Caco-2 (cell line): ENCODE results near the gene ASTE1. TPM values are rescaled to one million over a fixed set of nuclear protein-coding genes. Genes with fewer than 3 reads are reported as not detected.

Source experiments
- BruUV-seq: library from RNA; stranded (reverse); fragments of 400-500 nt; replicated peaks from 2 replicates; lab custom pipeline; 2021; lab: Mats Ljungman, UMichigan
- CTCF ChIA-PET: fragments of 300-600 bp; sonication (Branson Sonifier 250); formaldehyde crosslinking; loops from one replicate; lab custom pipeline; 2022; ENCODE audit warnings: antibody characterized with exemption; lab: Charles Lee
- POLR2A ChIA-PET: fragments of 300-600 bp; sonication (Branson Sonifier 250); formaldehyde crosslinking; loops from one replicate; lab custom pipeline; 2022; ENCODE audit warnings: antibody characterized with exemption; lab: Charles Lee
- DNase-seq, 2 experiments: peaks; one replicate each; pipeline versions ENCODE4 v3.0.0 to v3.0.0-alpha.2; 2020 to 2022
- H3K27me3 ChIP-seq: replicated peaks from 2 replicates; pipeline ENCODE4 v1.6.0; 2011; ENCODE audit warnings: low read length; ENCODE audit not compliant: control insufficient read depth, insufficient read depth
- H3K36me3 ChIP-seq: 2 replicates; pipeline ENCODE4 v1.5.1; 2011; ENCODE audit warnings: low read length; ENCODE audit not compliant: control insufficient read depth, insufficient read depth
- H3K4me1 ChIP-seq: fragments of 250-450 bp; sonication (Bioruptor Pico); 2 replicates; pipeline ENCODE4 v1.5.1; 2020; ENCODE audit warnings: mild to moderate bottlenecking
- H3K4me3 ChIP-seq: 2 replicates; pipeline ENCODE4 v1.5.1; 2011; ENCODE audit warnings: low read depth, mild to moderate bottlenecking, control low read depth, low read length
- H3K9me3 ChIP-seq: fragments of 250-450 bp; sonication (Bioruptor Pico); 2 replicates; pipeline ENCODE4 v1.5.1; 2020; ENCODE audit warnings: mild to moderate bottlenecking, moderate library complexity
- H3K27ac Mint-ChIP-seq: one replicate; pipeline ENCODE4 v1.8.0; 2022; ENCODE audit warnings: mixed read lengths; ENCODE audit not compliant: unreplicated experiment
- H3K27me3 Mint-ChIP-seq: one replicate; pipeline ENCODE4 v1.8.0; 2022; ENCODE audit warnings: mixed read lengths; ENCODE audit not compliant: insufficient read depth, unreplicated experiment
- H3K36me3 Mint-ChIP-seq: one replicate; pipeline ENCODE4 v1.8.0; 2022; ENCODE audit warnings: mild to moderate bottlenecking, mixed read lengths; ENCODE audit not compliant: insufficient read depth, unreplicated experiment
- H3K4me1 Mint-ChIP-seq: one replicate; pipeline ENCODE4 v1.8.0; 2022; ENCODE audit warnings: low read depth, mixed read lengths; ENCODE audit not compliant: unreplicated experiment
- H3K4me3 Mint-ChIP-seq: one replicate; pipeline ENCODE4 v1.8.0; 2022; ENCODE audit warnings: mild to moderate bottlenecking, moderate library complexity, mixed read lengths; ENCODE audit not compliant: unreplicated experiment
- H3K9me3 Mint-ChIP-seq: one replicate; pipeline ENCODE4 v1.8.0; 2022; ENCODE audit warnings: mixed read lengths; ENCODE audit not compliant: unreplicated experiment
- intact Hi-C: fragments of 100-400 bp; cut with micrococcal nuclease; formaldehyde crosslinking; loops from one replicate; pipeline ENCODE4 v1.10.0; 2022; ENCODE audit not compliant: unreplicated experiment
- total RNA-seq: library from RNA; stranded (reverse); gene quantifications from 2 replicates; pipeline ENCODE4 v1.2.3, GENCODE V29; 2022
- TF ChIP-seq, protein P1 (sequence below), 2 experiments: fragments of 200-600 bp in 1 of 2; IDR thresholded peaks; 1 replicate in 1 of 2; 2 replicates in 1 of 2; pipeline versions ENCODE4 v1.5.1 to v1.8.0; 2011 to 2022; ENCODE audit warnings: antibody characterized with exemption in 1 of 2, control low read depth in 1 of 2, inconsistent platforms in 1 of 2, low read depth in 1 of 2, low read length in 1 of 2, mild to moderate bottlenecking in 1 of 2, moderate library complexity in 1 of 2; ENCODE audit not compliant: insufficient read depth in 1 of 2, severe bottlenecking in 1 of 2, unreplicated experiment in 1 of 2

ASTE1 gene
- total RNA-seq, 1 experiment from 2014 or later, result 11.0 TPM

DNA sequence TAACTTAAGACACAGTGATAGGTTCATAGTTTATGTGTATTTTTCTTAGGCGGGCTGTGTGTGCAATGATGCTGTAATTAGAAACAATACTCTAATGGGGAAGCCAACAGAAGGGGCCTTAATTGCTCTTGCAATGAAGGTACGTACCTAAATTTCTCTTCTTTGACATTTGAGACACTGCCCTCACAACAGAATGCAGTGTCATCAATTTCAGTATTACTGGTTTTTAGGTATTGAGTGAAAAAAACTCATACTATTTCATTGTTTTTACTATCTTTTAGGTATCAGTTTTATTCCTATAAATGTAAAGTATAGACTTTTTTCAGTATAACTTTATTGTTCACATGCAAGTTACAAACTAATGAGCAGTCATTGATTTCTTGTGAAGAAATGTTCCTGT is 59.3 kb downstream of the ASTE1 start:
- POLR2A ChIA-PET, result interaction anchor here (0.6 kb wide), 1 partner anchor 73 kb away, joined by 3 read pairs; the partner anchor contains the start of gene ATP2C1
- no peak for DNase-seq
- Histone ChIP-seq H3K36me3 (no peaks in the 10 kb centered on the region), H3K9me3 (no peaks in the 10 kb centered on the region), H3K4me1 (peaks cover 56% of the 10 kb centered on the region), H3K4me3 (no peak overlapping the region), H3K27me3 (no peaks in the 10 kb centered on the region)
- Mint-ChIP-seq H3K4me1 (peaks cover 32% of the 10 kb centered on the region), H3K9me3 (no peaks in the 10 kb centered on the region), H3K4me3 (no peak overlapping the region), H3K27me3 (no peaks in the 10 kb centered on the region), H3K36me3 (peaks cover 32% of the 10 kb centered on the region), H3K27ac (peak overlapping the region; percentile 83)
- CTCF ChIA-PET, result no interaction called here
- intact Hi-C loops, result loop anchor here (5.0 kb wide), 1 partner anchor 50 kb away; no protein-coding TSS in a partner anchor
- BruUV-seq, result no TSS peak
- TF ChIP-seq, protein P1, sequence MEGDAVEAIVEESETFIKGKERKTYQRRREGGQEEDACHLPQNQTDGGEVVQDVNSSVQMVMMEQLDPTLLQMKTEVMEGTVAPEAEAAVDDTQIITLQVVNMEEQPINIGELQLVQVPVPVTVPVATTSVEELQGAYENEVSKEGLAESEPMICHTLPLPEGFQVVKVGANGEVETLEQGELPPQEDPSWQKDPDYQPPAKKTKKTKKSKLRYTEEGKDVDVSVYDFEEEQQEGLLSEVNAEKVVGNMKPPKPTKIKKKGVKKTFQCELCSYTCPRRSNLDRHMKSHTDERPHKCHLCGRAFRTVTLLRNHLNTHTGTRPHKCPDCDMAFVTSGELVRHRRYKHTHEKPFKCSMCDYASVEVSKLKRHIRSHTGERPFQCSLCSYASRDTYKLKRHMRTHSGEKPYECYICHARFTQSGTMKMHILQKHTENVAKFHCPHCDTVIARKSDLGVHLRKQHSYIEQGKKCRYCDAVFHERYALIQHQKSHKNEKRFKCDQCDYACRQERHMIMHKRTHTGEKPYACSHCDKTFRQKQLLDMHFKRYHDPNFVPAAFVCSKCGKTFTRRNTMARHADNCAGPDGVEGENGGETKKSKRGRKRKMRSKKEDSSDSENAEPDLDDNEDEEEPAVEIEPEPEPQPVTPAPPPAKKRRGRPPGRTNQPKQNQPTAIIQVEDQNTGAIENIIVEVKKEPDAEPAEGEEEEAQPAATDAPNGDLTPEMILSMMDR (IDR thresholded peaks at IDR 0.05; ENCODE audit: insufficient read depth in 1 of 2, low read depth in 1 of 2, low read length in 1 of 2, severe bottlenecking in 1 of 2, unreplicated experiment in 1 of 2), result no peak

DNA sequence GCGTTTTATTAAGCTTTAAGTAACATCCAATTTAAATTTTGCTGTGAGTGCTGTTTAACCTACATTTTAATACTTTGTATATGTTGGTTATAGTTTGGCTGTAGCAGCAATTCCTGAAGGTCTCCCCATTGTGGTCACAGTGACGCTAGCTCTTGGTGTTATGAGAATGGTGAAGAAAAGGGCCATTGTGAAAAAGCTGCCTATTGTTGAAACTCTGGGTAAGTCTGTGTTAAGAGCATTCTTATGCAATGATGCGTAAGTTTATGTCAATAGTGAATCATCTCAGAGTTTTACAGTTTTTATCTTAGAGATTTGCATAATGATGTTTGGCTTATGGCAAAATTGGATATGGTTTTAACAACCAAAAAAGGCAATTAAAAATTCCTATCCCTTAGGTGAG is 62.7 kb downstream of the ASTE1 start:
- Mint-ChIP-seq H3K9me3 (no peaks in the 10 kb centered on the region), H3K27me3 (no peaks in the 10 kb centered on the region), H3K4me3 (no peak overlapping the region), H3K36me3 (peaks cover 31% of the 10 kb centered on the region), H3K4me1 (peaks cover 26% of the 10 kb centered on the region), H3K27ac (peak overlapping the region; percentile 72)
- POLR2A ChIA-PET, result no interaction called here
- H3K27me3 ChIP-seq, result no peaks in the 10 kb centered on the region
- H3K4me1 ChIP-seq, result peaks cover 39% of the 10 kb centered on the region
- no peaks in the 10 kb centered on the region for H3K36me3 ChIP-seq
- intact Hi-C loops, result no loop called here
- no peak overlapping the region for H3K4me3 ChIP-seq
- H3K9me3 ChIP-seq, result no peaks in the 10 kb centered on the region
- TF ChIP-seq, protein P1 (IDR thresholded peaks at IDR 0.05; ENCODE audit: insufficient read depth in 1 of 2, low read depth in 1 of 2, low read length in 1 of 2, severe bottlenecking in 1 of 2, unreplicated experiment in 1 of 2), result no peak
- DNase-seq, result peak; percentile 34 to 49
- no TSS peak for BruUV-seq
- CTCF ChIA-PET, result interaction anchor here (0.6 kb wide), 1 partner anchor 23 kb away, joined by 3 read pairs; no protein-coding TSS in a partner anchor

Other genes with a start within 250 kb of the ASTE1 start
- gene ATP2C1, start 132.7 kb downstream of the ASTE1 start, total RNA-seq, result 64.9 and 80.4 TPM in 2 replicates
- 3.9 and 4.4 TPM in 2 replicates for gene NEK11, start 52 bp upstream of the ASTE1 start, total RNA-seq